ENCODE data around the gene PLAAT3.
A peak's percentile ranks its signal among the peaks of the same experiment; 100 is the strongest.
"Not testable (repeated sequence)": the region's sequence is repeated elsewhere in the genome, so short reads cannot be mapped to it uniquely, and the experiment has no call there.

The PLAAT3 gene

DNA sequence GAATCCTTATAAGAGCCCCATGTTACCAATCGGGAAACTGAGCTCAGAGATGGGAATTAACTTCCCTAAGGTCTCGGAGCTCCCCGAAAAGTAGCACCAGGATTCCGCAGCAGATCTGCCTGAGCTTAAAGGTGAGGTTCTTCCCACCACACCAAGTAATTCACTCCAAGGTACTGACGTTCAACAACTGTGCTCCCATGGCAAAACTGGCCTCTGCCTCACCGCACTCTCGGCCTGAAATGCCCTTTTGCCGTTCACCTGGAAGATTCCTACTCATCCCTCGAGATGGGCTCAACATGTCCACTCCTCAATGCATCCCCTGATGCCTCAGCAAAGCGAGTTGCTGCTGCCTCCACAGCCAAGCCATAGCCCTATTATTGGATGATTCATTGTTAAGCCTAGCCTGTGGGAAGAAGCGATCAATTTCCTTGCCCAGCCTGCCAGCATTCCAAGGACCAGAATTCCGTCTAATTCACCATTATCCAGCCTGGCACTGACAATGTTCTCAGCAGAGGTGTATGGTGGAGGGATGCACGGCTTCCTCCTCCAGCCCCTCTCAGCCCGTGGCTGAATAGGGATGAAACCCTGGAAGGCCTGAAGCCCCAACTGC, 4.2 kb downstream of the PLAAT3 start:
- Histone ChIP-seq H3K27ac (ENCODE audit: insufficient read depth, low read depth, low read length, poor library complexity, severe bottlenecking) (no peak overlapping the region), H3K4me3 (ENCODE audit: insufficient read depth, low read depth, low read length) (no peak overlapping the region)
- 77 to 79% methylated on average over 14 of the region's 14 CpGs for WGBS, 2 experiments

GRCh38 chr11:63609536-63609935, 4.7 kb downstream of the PLAAT3 start:
- H3K36me3 ChIP-seq (ENCODE audit: control insufficient read depth, insufficient read depth, low read length): no peaks in the 10 kb centered on the region
- peaks cover 65% of the 10 kb centered on the region for H3K27me3 ChIP-seq (ENCODE audit: control insufficient read depth, insufficient read depth, low read length, poor library complexity, severe bottlenecking)
- no peaks in the 10 kb centered on the region for H3K9me3 ChIP-seq (ENCODE audit: control insufficient read depth, low read length)
- peaks cover 6% of the 10 kb centered on the region for H3K4me1 ChIP-seq (ENCODE audit: control insufficient read depth, insufficient read depth, low read length)
- WGBS, 2 experiments: 85 to 86% methylated on average over 3 to 4 of the region's 4 CpGs
- H3K4me3 ChIP-seq (ENCODE audit: insufficient read depth, low read depth, low read length): no peak overlapping the region
- H3K27ac ChIP-seq (ENCODE audit: insufficient read depth, low read depth, low read length, poor library complexity, severe bottlenecking): no peak overlapping the region

More for the DNA sequence above, 4.2 kb downstream of the PLAAT3 start:
- no peaks in the 10 kb centered on the region for H3K9me3 ChIP-seq (ENCODE audit: control insufficient read depth, low read length)
- peaks cover 68% of the 10 kb centered on the region for H3K27me3 ChIP-seq (ENCODE audit: control insufficient read depth, insufficient read depth, low read length, poor library complexity, severe bottlenecking)
- H3K36me3 ChIP-seq (ENCODE audit: control insufficient read depth, insufficient read depth, low read length): no peaks in the 10 kb centered on the region
- peaks cover 6% of the 10 kb centered on the region for H3K4me1 ChIP-seq (ENCODE audit: control insufficient read depth, insufficient read depth, low read length)

DNA sequence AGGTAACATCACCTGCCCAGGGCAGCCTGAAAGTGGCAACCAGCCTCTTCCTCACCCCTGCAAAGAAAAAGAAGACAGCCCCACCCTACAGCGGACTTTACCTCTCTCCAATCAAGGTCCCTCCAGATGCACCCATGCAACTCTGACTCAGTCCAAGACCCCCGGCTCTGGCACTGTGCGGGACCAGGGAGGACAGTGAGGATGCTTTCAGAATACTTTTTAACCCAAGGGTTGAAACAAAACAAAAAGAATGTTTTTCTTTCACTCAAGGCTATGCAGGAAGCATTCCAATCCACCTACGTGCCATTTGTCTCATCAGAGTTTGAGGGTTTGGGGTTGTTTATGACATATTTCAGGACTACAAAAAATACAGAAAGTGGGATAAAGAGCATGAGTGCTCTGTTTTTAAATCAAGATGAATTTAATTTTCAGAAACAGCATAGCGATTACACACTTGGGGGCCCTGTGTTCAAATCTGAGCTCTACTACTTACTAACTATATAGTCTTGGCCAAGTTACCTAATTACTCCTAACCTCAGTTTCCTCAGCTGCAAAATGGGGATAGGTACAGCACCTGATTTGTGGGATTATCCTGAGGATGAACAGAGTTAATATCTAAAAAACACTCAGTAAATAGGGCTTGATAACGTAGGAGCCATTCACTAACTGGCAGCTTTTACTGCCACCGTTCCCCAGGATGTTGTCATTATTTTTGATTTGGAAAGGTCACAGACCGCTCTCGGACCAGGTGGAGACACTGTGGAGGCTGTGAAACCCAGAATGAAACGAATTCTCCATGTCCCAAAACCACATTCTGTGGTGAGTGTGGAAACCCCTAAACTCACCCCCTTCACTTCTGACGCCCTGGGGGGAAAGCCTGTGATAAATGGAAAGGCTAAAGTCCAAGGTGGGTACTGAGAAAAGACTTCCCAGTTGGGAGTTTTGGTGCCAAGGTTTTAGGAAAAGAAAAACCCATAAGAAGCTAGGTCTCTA, 5.6 kb downstream of the PLAAT3 start:
- H3K9me3 ChIP-seq (ENCODE audit: control insufficient read depth, low read length): no peaks in the 10 kb centered on the region
- no peaks in the 10 kb centered on the region for H3K36me3 ChIP-seq (ENCODE audit: control insufficient read depth, insufficient read depth, low read length)
- peaks cover 7% of the 10 kb centered on the region for H3K4me1 ChIP-seq (ENCODE audit: control insufficient read depth, insufficient read depth, low read length)
- 87 to 93% methylated on average over 10 to 11 of the region's 11 CpGs for WGBS, 2 experiments
- H3K4me3 ChIP-seq (ENCODE audit: insufficient read depth, low read depth, low read length): no peak overlapping the region
- H3K27ac ChIP-seq (ENCODE audit: insufficient read depth, low read depth, low read length, poor library complexity, severe bottlenecking): no peak overlapping the region
- peaks cover 56% of the 10 kb centered on the region for H3K27me3 ChIP-seq (ENCODE audit: control insufficient read depth, insufficient read depth, low read length, poor library complexity, severe bottlenecking)

DNA sequence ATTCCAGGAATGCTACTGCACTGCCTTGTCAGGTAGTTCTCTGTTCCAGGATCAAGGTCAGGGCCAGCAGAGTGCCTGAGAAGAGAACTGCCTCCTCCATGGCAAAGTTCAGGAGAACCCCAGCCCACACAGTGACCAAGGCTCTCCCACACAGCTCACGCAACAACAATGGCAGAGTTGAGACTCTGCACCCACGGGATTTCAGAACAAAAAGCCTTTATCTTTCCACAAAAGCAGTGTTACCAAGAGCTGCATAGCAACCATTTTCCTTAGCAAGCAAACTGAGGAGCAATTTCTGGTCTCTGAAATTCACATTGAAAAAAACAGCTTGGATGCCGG, 11.1 kb downstream of the PLAAT3 start:
- Histone ChIP-seq H3K4me3 (ENCODE audit: insufficient read depth, low read depth, low read length) (no peak overlapping the region), H3K27me3 (ENCODE audit: control insufficient read depth, insufficient read depth, low read length, poor library complexity, severe bottlenecking) (peaks cover 2% of the 10 kb centered on the region), H3K4me1 (ENCODE audit: control insufficient read depth, insufficient read depth, low read length) (peaks cover 7% of the 10 kb centered on the region), H3K27ac (ENCODE audit: insufficient read depth, low read depth, low read length, poor library complexity, severe bottlenecking) (peak overlapping the region; percentile 8), H3K36me3 (ENCODE audit: control insufficient read depth, insufficient read depth, low read length) (no peaks in the 10 kb centered on the region), H3K9me3 (ENCODE audit: control insufficient read depth, low read length) (no peaks in the 10 kb centered on the region)
- 33 to 39% methylated on average over 3 of the region's 3 CpGs for WGBS, 2 experiments

DNA sequence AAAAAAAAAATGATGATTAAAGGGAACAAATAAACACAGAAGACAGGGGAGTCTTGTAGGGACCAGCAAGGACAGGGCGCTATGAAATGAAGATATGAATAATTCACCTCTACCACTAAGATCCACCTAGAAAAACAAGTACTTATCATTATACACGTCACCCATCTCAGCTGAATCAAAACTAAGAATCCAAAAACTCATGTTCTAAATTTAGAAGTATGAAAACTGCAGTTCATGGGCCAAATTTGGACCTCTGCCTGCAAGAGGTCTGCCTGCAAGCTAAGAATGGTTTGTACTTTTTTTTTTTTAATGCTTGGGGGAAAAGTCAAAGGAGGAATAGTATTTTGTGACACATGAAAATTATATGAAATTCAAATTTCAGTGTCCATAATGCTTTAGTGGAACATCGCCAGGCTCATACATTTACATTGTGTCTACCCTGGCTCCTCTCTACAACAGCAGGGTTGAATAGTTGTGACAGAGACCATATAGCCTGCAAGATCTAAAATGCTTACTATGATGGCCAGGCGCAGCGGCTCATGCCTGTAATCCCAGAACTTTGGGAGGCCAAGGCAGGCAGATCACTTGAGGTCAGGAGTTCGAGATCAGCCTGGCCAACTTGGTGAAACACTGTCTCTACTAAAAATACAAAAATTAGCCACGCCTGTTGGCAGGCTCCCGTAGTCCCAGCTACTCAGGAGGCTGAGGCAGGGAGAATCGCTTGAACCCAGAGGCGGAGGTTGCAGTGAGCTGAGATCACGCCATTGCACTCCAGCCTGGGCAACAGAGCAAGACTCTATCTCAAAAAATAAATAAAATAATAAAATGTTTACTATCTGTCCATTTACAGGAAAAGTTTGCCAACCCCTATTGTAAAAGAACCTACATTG, 11.7 kb downstream of the PLAAT3 start:
- not testable (repeated sequence) for H3K27ac ChIP-seq (ENCODE audit: insufficient read depth, low read depth, low read length, poor library complexity, severe bottlenecking); H3K36me3 ChIP-seq (ENCODE audit: control insufficient read depth, insufficient read depth, low read length); H3K4me1 ChIP-seq (ENCODE audit: control insufficient read depth, insufficient read depth, low read length); H3K9me3 ChIP-seq (ENCODE audit: control insufficient read depth, low read length); H3K27me3 ChIP-seq (ENCODE audit: control insufficient read depth, insufficient read depth, low read length, poor library complexity, severe bottlenecking); H3K4me3 ChIP-seq (ENCODE audit: insufficient read depth, low read depth, low read length)
- 94 to 96% methylated on average over 9 to 11 of the region's 11 CpGs for WGBS, 2 experiments

DNA sequence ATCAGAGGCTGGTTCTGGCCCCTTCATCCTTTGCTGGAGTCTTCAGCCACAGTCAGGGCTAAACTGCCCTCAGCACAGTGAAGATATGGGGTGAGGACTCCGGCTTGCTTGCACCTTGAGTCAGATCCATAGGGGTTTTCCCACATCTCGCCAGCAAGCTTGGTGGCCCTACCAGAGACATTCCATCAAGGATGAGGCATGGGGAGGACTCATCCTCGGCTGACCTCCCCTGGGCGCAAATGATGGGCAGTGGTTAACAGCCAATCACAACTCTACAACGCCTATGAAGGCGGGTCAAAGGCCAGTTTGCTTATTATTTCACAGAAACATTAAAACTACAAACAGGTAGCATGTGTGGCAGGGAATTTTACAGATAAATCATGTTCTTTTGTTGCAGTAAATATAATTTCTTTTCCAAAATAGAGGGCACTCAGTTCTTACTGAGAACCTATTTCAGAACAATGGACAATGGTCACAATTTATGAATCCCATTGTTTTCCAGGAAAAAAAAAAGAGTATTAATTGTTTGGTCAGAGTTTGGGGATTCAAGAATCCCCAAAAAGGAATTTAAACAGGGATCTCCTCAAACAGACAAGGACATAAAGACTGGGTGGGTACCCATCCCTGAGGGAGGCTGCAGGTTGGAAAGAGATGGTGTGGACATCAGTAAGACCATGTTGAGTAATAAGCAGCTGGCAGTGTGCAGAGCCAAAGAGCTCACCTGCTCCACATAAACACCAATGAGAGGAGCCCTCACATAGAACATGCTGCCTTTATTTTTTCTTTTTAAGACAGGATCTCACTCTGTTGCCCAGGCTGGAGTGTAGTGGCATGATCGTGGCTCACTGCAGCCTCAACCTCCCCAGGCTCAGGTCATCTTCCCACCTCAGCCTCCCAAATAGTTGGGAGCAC, 14.8 kb downstream of the PLAAT3 start:
- WGBS, 2 experiments: 90 to 91% methylated on average over 7 of the region's 7 CpGs
- Histone ChIP-seq H3K9me3 (ENCODE audit: control insufficient read depth, low read length) (no peaks in the 10 kb centered on the region), H3K27me3 (ENCODE audit: control insufficient read depth, insufficient read depth, low read length, poor library complexity, severe bottlenecking) (no peaks in the 10 kb centered on the region), H3K4me1 (ENCODE audit: control insufficient read depth, insufficient read depth, low read length) (peaks cover 7% of the 10 kb centered on the region), H3K36me3 (ENCODE audit: control insufficient read depth, insufficient read depth, low read length) (no peaks in the 10 kb centered on the region), H3K4me3 (ENCODE audit: insufficient read depth, low read depth, low read length) (no peak overlapping the region), H3K27ac (ENCODE audit: insufficient read depth, low read depth, low read length, poor library complexity, severe bottlenecking) (no peak overlapping the region)

GRCh38 chr11:63598556-63598955, 15.7 kb downstream of the PLAAT3 start:
- Histone ChIP-seq H3K4me3 (ENCODE audit: insufficient read depth, low read depth, low read length) (no peak overlapping the region), H3K36me3 (ENCODE audit: control insufficient read depth, insufficient read depth, low read length) (no peaks in the 10 kb centered on the region), H3K4me1 (ENCODE audit: control insufficient read depth, insufficient read depth, low read length) (peaks cover 5% of the 10 kb centered on the region), H3K9me3 (ENCODE audit: control insufficient read depth, low read length) (no peaks in the 10 kb centered on the region), H3K27ac (ENCODE audit: insufficient read depth, low read depth, low read length, poor library complexity, severe bottlenecking) (no peak overlapping the region), H3K27me3 (ENCODE audit: control insufficient read depth, insufficient read depth, low read length, poor library complexity, severe bottlenecking) (no peaks in the 10 kb centered on the region)
- 93 to 94% methylated on average over 4 of the region's 4 CpGs for WGBS, 2 experiments

GRCh38 chr11:63595296-63595695, 18.9 kb downstream of the PLAAT3 start:
- Histone ChIP-seq H3K36me3 (ENCODE audit: control insufficient read depth, insufficient read depth, low read length) (no peaks in the 10 kb centered on the region), H3K9me3 (ENCODE audit: control insufficient read depth, low read length) (no peaks in the 10 kb centered on the region), H3K4me3 (ENCODE audit: insufficient read depth, low read depth, low read length) (no peak overlapping the region), H3K27ac (ENCODE audit: insufficient read depth, low read depth, low read length, poor library complexity, severe bottlenecking) (no peak overlapping the region), H3K4me1 (ENCODE audit: control insufficient read depth, insufficient read depth, low read length) (no peaks in the 10 kb centered on the region), H3K27me3 (ENCODE audit: control insufficient read depth, insufficient read depth, low read length, poor library complexity, severe bottlenecking) (no peaks in the 10 kb centered on the region)
- WGBS, 2 experiments: 93 to 97% methylated on average over 4 of the region's 4 CpGs

DNA sequence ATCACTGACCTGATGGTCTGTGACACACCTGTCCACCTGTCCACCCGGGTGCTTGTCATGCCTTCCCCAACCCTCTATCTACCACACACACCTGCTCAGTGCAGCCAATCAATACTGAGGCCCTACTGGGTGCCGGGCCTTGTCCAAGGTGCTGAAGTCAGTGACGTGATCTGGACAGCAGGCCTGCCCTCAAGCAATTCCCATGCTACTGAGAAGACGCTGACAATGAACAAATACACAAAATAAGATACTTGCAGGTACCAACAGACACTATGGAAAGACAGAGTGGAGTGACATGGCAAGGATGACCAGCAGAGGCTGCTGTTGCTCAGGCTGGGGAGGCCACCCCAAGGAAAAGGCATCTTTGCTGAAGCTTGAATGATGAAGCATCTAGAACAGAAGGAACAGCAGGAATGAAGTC, 21.2 kb downstream of the PLAAT3 start:
- no peaks in the 10 kb centered on the region for H3K9me3 ChIP-seq (ENCODE audit: control insufficient read depth, low read length)
- no peaks in the 10 kb centered on the region for H3K27me3 ChIP-seq (ENCODE audit: control insufficient read depth, insufficient read depth, low read length, poor library complexity, severe bottlenecking)
- no peak overlapping the region for H3K27ac ChIP-seq (ENCODE audit: insufficient read depth, low read depth, low read length, poor library complexity, severe bottlenecking)
- H3K4me3 ChIP-seq (ENCODE audit: insufficient read depth, low read depth, low read length): no peak overlapping the region
- no peaks in the 10 kb centered on the region for H3K36me3 ChIP-seq (ENCODE audit: control insufficient read depth, insufficient read depth, low read length)
- 80 to 85% methylated on average over 4 of the region's 4 CpGs for WGBS, 2 experiments
- no peaks in the 10 kb centered on the region for H3K4me1 ChIP-seq (ENCODE audit: control insufficient read depth, insufficient read depth, low read length)
